Sigmoid colon (tissue), 4 donors: ENCODE measurements around the gene STK32B.

ENCODE experiments used
- CTCF ChIP-seq, 4 experiments: fragments of 450-650 bp in 3 of 4; fragments of 200-600 bp in 1 of 4; IDR thresholded peaks; one replicate each; pipeline ENCODE4 v1.5.1; 2016 to 2019; ENCODE audit warnings: antibody characterized with exemption in 4 of 4, mild to moderate bottlenecking in 3 of 4, moderate library complexity in 2 of 4
- EP300 ChIP-seq, 4 donors: sonication (generic); formaldehyde crosslinking; IDR thresholded peaks; one replicate each; pipeline ENCODE4 v1.6.1; 2017; ENCODE audit warnings: antibody characterized with exemption in 4 of 4

- no peak for TF ChIP-seq CTCF (IDR thresholded peaks at IDR 0.05)
- TF ChIP-seq EP300 (IDR thresholded peaks at IDR 0.05), result no peak
Measured at GRCh38 chr4:5372198-5372597, 320.9 kb downstream of the STK32B start.
